SJCRH30 (cell line): ENCODE results near the gene LTC4S. TPM values are rescaled to one million over a fixed set of nuclear protein-coding genes. Genes with fewer than 3 reads are reported as not detected.
"Not testable (repeated sequence)": the region's sequence is repeated elsewhere in the genome, so short reads cannot be mapped to it uniquely, and the experiment has no call there.

Experiments
- DNase-seq, 2 experiments: peaks; one replicate each; pipeline ENCODE4 v3.0.0-alpha.2; 2015 to 2020
- H3K27ac ChIP-seq: fragments of 250-450 bp; sonication (Bioruptor Pico); 2 replicates; pipeline ENCODE4 v1.5.1; 2020; ENCODE audit warnings: mild to moderate bottlenecking, moderate library complexity
- H3K27me3 ChIP-seq: fragments of 250-450 bp; sonication (Bioruptor Pico); 2 replicates; pipeline ENCODE4 v1.5.1; 2020; ENCODE audit warnings: mild to moderate bottlenecking, moderate library complexity
- H3K36me3 ChIP-seq: fragments of 250-450 bp; sonication (Bioruptor Pico); 2 replicates; pipeline ENCODE4 v1.5.1; 2020; ENCODE audit warnings: mild to moderate bottlenecking, moderate library complexity
- H3K4me1 ChIP-seq: fragments of 250-450 bp; sonication (Bioruptor Pico); 2 replicates; pipeline ENCODE4 v1.5.1; 2020; ENCODE audit warnings: mild to moderate bottlenecking, moderate library complexity
- H3K4me3 ChIP-seq: fragments of 250-450 bp; sonication (Bioruptor Pico); 2 replicates; pipeline ENCODE4 v1.5.1; 2020; ENCODE audit warnings: mild to moderate bottlenecking, moderate library complexity
- H3K9me3 ChIP-seq: fragments of 250-450 bp; sonication (Bioruptor Pico); replicated peaks from 2 replicates; pipeline ENCODE4 v1.5.1; 2020; ENCODE audit warnings: mild to moderate bottlenecking, moderate library complexity
- total RNA-seq: library from RNA; depleted of rRNA; stranded (reverse); fragments of >200 nt; shearing (Covaris generic); gene quantifications from 2 replicates; pipeline ENCODE4 v1.2.3, GENCODE V29; 2014

Gene LTC4S
- total RNA-seq, 1 experiment from 2014 or later, result not detected

DNA sequence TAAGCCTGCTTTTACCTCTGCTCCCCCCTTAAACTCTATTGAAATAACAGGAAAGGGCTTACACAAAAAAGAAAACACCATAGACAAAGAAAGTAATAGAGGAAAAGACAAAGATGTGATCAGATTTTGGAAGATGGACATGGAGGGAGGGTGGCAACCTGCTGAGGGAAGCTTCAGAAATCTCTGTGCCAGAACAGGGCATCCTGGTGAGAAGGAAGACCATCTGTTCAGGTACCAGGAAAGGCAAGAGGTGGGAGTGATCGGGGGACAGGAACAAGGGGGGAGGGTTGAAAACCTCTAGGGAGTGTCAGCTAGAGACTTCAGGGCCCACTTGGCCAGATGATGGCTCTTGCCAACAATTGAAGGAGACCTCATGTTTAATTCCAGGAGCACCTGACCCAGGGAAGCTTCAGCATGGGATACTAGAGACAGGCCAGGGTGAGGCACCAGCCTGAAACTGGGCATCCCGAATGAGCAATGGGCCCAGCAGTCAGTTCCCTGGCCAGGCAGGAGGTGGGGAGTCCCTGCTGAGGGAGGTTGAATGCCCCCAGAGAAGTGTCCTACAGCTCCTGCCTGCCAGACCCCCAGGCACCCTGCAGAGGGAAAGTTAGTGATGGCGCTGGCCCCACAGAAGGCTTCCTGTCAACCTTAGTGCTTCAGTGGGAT, 35.1 kb downstream of the LTC4S start:
- H3K4me1 ChIP-seq, result no peaks in the 10 kb centered on the region
- H3K4me3 ChIP-seq, result no peak overlapping the region
- H3K27me3 ChIP-seq, result no peaks in the 10 kb centered on the region
- no peaks in the 10 kb centered on the region; the same call in 1 of the 2 replicates for H3K9me3 ChIP-seq
- H3K36me3 ChIP-seq, result peaks cover 89% of the 10 kb centered on the region
- H3K27ac ChIP-seq, result no peak overlapping the region
- DNase-seq, result no peak

- no peaks in the 10 kb centered on the region for H3K27me3 ChIP-seq
- no peaks in the 10 kb centered on the region; the same call in 1 of the 2 replicates for H3K9me3 ChIP-seq
- H3K27ac ChIP-seq, result no peak overlapping the region
- no peak overlapping the region for H3K4me3 ChIP-seq
- no peak for DNase-seq
- peaks cover 81% of the 10 kb centered on the region for H3K36me3 ChIP-seq
- no peaks in the 10 kb centered on the region for H3K4me1 ChIP-seq
Measured at GRCh38 chr5:179829732-179830435, 36.1 kb downstream of the LTC4S start.

DNA sequence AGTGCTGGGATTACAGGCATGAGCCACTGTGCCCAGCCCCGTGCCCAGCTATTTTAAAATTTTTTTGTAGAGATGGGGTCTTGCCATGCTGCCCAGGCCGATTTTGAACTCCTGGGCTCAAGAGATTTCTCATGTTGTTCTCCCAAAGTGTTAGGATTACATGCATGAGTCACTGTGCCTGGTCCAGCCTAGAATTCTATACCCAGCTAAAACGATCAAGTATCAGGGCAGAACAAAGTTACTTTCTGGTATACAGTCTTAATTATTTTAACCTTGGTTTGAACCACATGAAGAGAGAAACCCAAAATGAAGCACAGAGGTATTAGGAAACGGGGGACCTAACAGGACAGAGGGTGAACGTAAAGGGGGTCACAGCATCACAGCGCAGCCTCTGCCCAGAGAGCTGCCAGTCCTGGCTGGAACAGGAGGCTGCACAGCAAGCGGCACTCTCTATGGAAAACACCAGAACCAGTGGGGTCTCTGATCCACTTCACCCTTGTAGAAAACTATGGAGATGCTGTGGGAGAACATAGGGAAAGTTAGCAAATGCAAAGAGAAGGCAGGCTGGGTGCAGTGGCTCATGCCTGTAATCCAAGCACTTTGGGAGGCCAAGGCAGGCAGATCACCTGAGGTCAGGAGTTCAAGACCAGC, 37.2 kb downstream of the LTC4S start:
- H3K9me3 ChIP-seq, result no peaks in the 10 kb centered on the region; the same call in 1 of the 2 replicates
- H3K27me3 ChIP-seq, result no peaks in the 10 kb centered on the region
- DNase-seq, result no peak
- no peak overlapping the region for H3K27ac ChIP-seq
- no peak overlapping the region for H3K4me3 ChIP-seq
- peaks cover 72% of the 10 kb centered on the region for H3K36me3 ChIP-seq
- no peaks in the 10 kb centered on the region for H3K4me1 ChIP-seq

- H3K27me3 ChIP-seq, result no peaks in the 10 kb centered on the region
- no peak overlapping the region for H3K27ac ChIP-seq
- no peaks in the 10 kb centered on the region for H3K4me1 ChIP-seq
- peaks cover 74% of the 10 kb centered on the region for H3K36me3 ChIP-seq
- no peak for DNase-seq
- H3K4me3 ChIP-seq, result no peak overlapping the region
- H3K9me3 ChIP-seq, result no peaks in the 10 kb centered on the region; the same call in 1 of the 2 replicates
Measured at GRCh38 chr5:179832039-179832745, 38.4 kb downstream of the LTC4S start.

DNA sequence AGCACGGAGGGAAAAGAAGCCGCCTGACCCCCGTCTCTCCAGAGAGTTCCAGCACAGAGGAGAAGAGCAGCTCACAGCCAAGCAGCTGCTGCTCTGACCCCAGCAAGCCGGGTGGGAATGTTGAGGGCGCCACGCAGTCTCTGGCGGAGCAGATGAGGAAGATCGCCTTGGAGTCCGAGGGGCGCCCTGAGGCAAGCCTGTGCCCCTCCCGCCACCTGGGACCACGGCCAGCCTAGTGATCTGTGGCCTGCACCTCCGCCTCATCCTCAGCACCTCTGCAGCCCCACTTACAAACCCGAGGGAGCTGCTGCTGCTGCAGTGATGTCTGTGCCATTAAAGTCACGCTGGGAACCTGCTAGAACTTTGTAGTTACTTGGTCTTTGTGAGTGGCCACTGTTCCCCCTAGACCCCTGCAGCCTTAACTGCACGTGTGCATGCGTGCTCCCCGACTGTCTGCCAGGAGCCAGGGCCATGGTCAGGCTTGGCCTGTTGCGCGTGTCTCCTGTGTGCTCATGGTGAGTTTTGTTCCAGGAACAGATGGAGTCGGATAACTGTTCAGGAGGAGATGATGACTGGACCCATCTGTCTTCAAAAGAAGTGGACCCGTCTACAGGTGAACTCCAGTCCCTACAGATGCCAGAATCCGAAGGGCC, 39.4 kb downstream of the LTC4S start:
- Histone ChIP-seq H3K4me3 (no peak overlapping the region), H3K36me3 (peaks cover 74% of the 10 kb centered on the region), H3K9me3 (no peaks in the 10 kb centered on the region; the same call in 1 of the 2 replicates), H3K4me1 (no peaks in the 10 kb centered on the region), H3K27ac (no peak overlapping the region), H3K27me3 (no peaks in the 10 kb centered on the region)
- no peak for DNase-seq

- H3K4me3 ChIP-seq, result no peak overlapping the region
- DNase-seq, result no peak
- H3K27me3 ChIP-seq, result no peaks in the 10 kb centered on the region
- no peak overlapping the region for H3K27ac ChIP-seq
- H3K9me3 ChIP-seq, result no peaks in the 10 kb centered on the region; the same call in 1 of the 2 replicates
- no peaks in the 10 kb centered on the region for H3K4me1 ChIP-seq
- peaks cover 75% of the 10 kb centered on the region for H3K36me3 ChIP-seq
Measured at GRCh38 chr5:179833709-179834070, 39.9 kb downstream of the LTC4S start.

GRCh38 chr5:179834120-179834519, 40.3 kb downstream of the LTC4S start:
- Histone ChIP-seq H3K27me3 (no peaks in the 10 kb centered on the region), H3K4me3 (no peak overlapping the region), H3K27ac (no peak overlapping the region), H3K9me3 (no peaks in the 10 kb centered on the region; the same call in 1 of the 2 replicates), H3K4me1 (no peaks in the 10 kb centered on the region), H3K36me3 (peaks cover 72% of the 10 kb centered on the region)
- no peak for DNase-seq

DNA sequence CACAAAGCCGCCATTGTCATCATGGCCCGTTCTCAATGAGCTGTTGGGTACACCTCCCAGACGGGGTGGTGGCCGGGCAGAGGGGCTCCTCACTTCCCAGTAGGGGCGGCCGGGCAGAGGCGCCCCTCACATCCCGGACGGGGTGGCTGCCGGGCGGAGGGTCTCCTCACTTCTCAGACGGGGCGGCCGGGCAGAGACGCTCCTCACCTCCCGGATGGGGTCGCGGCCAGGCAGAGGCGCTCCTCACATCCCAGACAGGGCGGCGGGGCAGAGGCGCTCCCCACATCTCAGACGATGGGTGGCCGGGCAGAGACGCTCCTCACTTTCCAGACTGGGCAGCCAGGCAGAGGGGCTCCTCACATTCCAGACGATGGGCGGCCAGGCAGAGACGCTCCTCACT, 41.1 kb downstream of the LTC4S start:
- H3K4me1 ChIP-seq, H3K27ac ChIP-seq, H3K9me3 ChIP-seq, H3K4me3 ChIP-seq, H3K27me3 ChIP-seq, DNase-seq: not testable (repeated sequence)
- H3K36me3 ChIP-seq, result peaks cover 66% of the 10 kb centered on the region

DNA sequence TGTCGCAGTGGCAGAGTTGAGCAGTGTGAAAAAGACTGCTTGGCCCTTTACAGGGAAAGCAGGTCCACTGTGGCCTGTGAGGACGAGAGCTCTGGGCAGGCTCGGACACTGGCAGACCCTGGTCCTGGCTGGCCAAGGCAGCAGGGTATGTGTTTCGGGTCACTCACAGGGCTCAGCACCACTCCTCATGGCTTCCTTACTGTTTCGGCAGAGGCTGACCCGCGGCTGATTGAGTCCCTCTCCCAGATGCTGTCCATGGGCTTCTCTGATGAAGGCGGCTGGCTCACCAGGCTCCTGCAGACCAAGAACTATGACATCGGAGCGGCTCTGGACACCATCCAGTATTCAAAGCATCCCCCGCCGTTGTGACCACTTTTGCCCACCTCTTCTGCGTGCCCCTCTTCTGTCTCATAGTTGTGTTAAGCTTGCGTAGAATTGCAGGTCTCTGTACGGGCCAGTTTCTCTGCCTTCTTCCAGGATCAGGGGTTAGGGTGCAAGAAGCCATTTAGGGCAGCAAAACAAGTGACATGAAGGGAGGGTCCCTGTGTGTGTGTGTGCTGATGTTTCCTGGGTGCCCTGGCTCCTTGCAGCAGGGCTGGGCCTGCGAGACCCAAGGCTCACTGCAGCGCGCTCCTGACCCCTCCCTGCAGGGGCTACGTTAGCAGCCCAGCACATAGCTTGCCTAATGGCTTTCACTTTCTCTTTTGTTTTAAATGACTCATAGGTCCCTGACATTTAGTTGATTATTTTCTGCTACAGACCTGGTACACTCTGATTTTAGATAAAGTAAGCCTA, 42.6 kb downstream of the LTC4S start:
- Histone ChIP-seq H3K36me3 (peaks cover 54% of the 10 kb centered on the region), H3K9me3 (no peaks in the 10 kb centered on the region), H3K4me3 (no peak overlapping the region), H3K4me1 (no peaks in the 10 kb centered on the region), H3K27ac (no peak overlapping the region), H3K27me3 (no peaks in the 10 kb centered on the region)
- DNase-seq, result no peak

DNA sequence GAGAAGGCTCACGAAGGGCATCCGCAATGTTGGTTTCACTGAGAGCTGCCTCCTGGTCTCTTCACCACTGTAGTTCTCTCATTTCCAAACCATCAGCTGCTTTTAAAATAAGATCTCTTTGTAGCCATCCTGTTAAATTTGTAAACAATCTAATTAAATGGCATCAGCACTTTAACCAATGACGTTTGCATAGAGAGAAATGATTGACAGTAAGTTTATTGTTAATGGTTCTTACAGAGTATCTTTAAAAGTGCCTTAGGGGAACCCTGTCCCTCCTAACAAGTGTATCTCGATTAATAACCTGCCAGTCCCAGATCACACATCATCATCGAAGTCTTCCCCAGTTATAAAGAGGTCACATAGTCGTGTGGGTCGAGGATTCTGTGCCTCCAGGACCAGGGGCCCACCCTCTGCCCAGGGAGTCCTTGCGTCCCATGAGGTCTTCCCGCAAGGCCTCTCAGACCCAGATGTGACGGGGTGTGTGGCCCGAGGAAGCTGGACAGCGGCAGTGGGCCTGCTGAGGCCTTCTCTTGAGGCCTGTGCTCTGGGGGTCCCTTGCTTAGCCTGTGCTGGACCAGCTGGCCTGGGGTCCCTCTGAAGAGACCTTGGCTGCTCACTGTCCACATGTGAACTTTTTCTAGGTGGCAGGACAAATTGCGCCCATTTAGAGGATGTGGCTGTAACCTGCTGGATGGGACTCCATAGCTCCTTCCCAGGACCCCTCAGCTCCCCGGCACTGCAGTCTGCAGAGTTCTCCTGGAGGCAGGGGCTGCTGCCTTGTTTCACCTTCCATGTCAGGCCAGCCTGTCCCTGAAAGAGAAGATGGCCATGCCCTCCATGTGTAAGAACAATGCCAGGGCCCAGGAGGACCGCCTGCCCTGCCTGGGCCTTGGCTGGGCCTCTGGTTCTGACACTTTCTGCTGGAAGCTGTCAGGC, 43.6 kb downstream of the LTC4S start:
- H3K27ac ChIP-seq, result no peak overlapping the region
- no peaks in the 10 kb centered on the region for H3K27me3 ChIP-seq
- no peaks in the 10 kb centered on the region for H3K4me1 ChIP-seq
- peaks cover 47% of the 10 kb centered on the region for H3K36me3 ChIP-seq
- no peak overlapping the region for H3K4me3 ChIP-seq
- no peak for DNase-seq
- no peaks in the 10 kb centered on the region for H3K9me3 ChIP-seq

DNA sequence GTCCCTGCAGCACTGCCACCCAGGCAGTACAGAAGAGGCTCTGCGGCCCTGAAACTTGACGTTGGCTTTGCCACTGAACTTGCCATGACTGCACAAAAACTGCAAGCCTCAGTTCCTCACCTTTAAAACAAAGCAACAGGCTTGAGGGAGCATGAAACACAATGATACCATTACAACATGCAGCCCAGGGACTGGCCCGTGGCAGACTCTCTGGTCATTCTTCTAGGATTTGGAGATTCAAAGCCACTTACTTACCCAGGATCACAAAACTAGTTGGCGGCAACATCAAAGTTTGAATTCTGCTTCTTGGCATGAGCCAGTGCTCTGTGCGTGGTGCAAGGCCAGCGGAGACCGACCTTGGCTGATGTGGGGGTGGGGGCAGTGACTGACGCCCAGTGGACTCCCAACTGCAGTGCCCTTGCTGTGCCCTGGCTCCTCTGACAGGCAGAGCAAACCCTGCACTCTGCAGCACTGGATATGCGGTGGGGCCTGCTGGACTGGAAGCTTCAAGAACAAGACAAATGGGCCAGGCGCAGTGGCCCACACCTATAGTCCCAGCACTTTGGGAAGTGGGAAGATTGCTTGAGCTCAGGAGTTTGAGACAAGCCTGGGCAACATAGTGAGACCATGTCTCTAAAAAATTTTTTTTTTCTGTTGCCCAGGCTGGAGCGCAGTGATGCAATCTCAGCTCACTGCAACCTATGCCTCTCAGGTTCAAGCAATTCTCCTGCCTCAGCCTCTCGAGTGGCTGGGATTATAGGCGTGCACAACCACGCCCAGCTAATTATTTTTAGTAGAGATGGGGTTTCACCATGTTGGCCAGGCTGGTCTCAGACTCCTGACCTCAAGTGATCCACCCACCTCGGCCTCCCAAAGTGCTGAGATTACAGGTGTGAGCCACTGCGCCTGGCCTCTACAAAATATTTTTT, 45.8 kb downstream of the LTC4S start:
- no peak overlapping the region for H3K4me3 ChIP-seq
- peaks cover 32% of the 10 kb centered on the region for H3K36me3 ChIP-seq
- DNase-seq, result no peak
- H3K27ac ChIP-seq, result no peak overlapping the region
- H3K4me1 ChIP-seq, result no peaks in the 10 kb centered on the region
- H3K9me3 ChIP-seq, result peaks cover under 1% of the 10 kb centered on the region; the same call in 1 of the 2 replicates
- H3K27me3 ChIP-seq, result no peaks in the 10 kb centered on the region

DNA sequence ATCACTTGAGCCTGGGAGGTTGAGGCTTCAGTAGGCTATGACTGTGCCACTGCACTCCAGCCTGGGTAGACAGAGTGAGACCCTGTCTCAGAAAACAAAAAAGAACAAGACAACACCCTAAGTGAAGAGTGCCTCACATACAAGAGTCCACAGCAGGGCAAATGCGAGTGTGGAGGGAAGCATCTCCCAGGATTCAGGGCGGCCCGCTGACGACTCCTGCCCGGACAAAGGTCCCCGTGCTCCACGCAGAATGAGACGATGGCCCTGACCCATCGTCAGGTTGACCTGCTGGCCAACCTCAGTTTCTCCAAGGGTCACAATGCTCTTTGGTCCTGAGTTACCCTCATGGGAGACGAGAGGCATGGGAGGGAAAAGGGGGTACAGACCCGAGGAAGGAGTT, 46.5 kb downstream of the LTC4S start:
- H3K4me1 ChIP-seq, result no peaks in the 10 kb centered on the region
- H3K4me3 ChIP-seq, result no peak overlapping the region
- no peak overlapping the region for H3K27ac ChIP-seq
- peaks cover 7% of the 10 kb centered on the region; the same call in 1 of the 2 replicates for H3K9me3 ChIP-seq
- H3K36me3 ChIP-seq, result peaks cover 35% of the 10 kb centered on the region
- DNase-seq, result no peak
- H3K27me3 ChIP-seq, result no peaks in the 10 kb centered on the region
